DMS114 treated with DMSO at 0.1 percent for 48 hours (cell line): ENCODE data around the gene CGB5.
"Not testable (repeated sequence)": the region's sequence is repeated elsewhere in the genome, so short reads cannot be mapped to it uniquely, and the experiment has no call there.

ENCODE experiments used
- DNase-seq: peaks from one replicate; lab custom pipeline; 2025; ENCODE audit not compliant: unreplicated experiment; lab: John Stamatoyannopoulos, UW

CGB5 gene

GRCh38 chr19:49056902-49057596 lies 13.4 kb downstream of the CGB5 start:
- DNase-seq = not testable (repeated sequence)

- peak; percentile 52 for DNase-seq
Observed at GRCh38 chr19:49057636-49058234, 14.1 kb downstream of the CGB5 start, which contains the start of gene CGB7. Gene CGB7, minus strand, starts transcription at chr19:49057749. Its CDS starts 2,374 bp downstream, at chr19:49055375.

- no peak for DNase-seq
Observed at GRCh38 chr19:49058562-49058961, 14.9 kb downstream of the CGB5 start.

- DNase-seq = no peak
Observed at GRCh38 chr19:49059053-49059452, 15.4 kb downstream of the CGB5 start.

- no peak for DNase-seq
Observed at GRCh38 chr19:49061000-49061399, 17.4 kb downstream of the CGB5 start.

GRCh38 chr19:49061445-49061844 lies 17.8 kb downstream of the CGB5 start:
- no peak for DNase-seq

- DNase-seq = no peak
Observed at GRCh38 chr19:49064029-49064629, 20.5 kb downstream of the CGB5 start.

- DNase-seq = no peak
Observed at GRCh38 chr19:49064768-49065611, 21.3 kb downstream of the CGB5 start, which contains the start of gene NTF4. Gene NTF4, minus strand, starts transcription at chr19:49064818. Its CDS starts 2,821 bp downstream, at chr19:49061997.

- DNase-seq = no peak
Observed at GRCh38 chr19:49065905-49066512, 22.4 kb downstream of the CGB5 start.

GRCh38 chr19:49067554-49067953 lies 23.9 kb downstream of the CGB5 start:
- DNase-seq = no peak

GRCh38 chr19:49069026-49069425 lies 25.4 kb downstream of the CGB5 start:
- no peak for DNase-seq

GRCh38 chr19:49070416-49070815 lies 26.8 kb downstream of the CGB5 start:
- DNase-seq = no peak

- DNase-seq = no peak
Observed at GRCh38 chr19:49071860-49072547, 28.4 kb downstream of the CGB5 start.

GRCh38 chr19:49073514-49074378 lies 30.1 kb downstream of the CGB5 start:
- no peak for DNase-seq

- not testable (repeated sequence) for DNase-seq
Observed at GRCh38 chr19:49074869-49075268, 31.2 kb downstream of the CGB5 start.

GRCh38 chr19:49080392-49080791 lies 36.7 kb downstream of the CGB5 start:
- no peak for DNase-seq

GRCh38 chr19:49081273-49081672 lies 37.6 kb downstream of the CGB5 start:
- DNase-seq = no peak

- no peak for DNase-seq
Observed at GRCh38 chr19:49084206-49085019, 40.8 kb downstream of the CGB5 start.
